22Rv1 (cell line): ENCODE data around the gene ALPL.

Source experiments
- ZFX ChIP-seq: fragments of 450-650 bp; IDR thresholded peaks from 2 replicates; pipeline ENCODE4 v1.6.1; 2017; ENCODE audit warnings: antibody characterized with exemption, borderline replicate concordance
- TF ChIP-seq, protein P1 (sequence below): fragments of 450-650 bp; IDR thresholded peaks from 2 replicates; pipeline ENCODE4 v1.5.1; 2017; ENCODE audit warnings: mild to moderate bottlenecking

DNA sequence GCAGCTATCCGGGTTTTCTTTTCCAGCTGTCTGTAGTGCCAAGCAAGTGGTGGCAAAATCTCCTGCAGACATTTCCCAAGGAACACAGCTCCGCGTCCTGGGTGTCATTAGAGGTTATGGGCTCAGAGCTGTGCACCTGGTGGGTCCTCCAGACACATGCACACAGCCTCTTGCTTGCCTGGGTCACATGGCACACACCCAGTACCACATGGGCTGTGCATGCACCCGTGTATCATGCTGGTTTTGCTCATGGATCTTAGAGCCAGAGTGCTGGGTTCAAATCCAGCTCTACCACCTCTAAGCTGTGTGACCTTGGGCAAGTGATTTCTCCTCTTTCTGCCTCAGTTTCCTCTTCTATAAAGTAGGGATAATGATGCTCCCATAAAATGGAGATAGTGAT, 61.7 kb downstream of the ALPL start:
- TF ChIP-seq, protein P1, sequence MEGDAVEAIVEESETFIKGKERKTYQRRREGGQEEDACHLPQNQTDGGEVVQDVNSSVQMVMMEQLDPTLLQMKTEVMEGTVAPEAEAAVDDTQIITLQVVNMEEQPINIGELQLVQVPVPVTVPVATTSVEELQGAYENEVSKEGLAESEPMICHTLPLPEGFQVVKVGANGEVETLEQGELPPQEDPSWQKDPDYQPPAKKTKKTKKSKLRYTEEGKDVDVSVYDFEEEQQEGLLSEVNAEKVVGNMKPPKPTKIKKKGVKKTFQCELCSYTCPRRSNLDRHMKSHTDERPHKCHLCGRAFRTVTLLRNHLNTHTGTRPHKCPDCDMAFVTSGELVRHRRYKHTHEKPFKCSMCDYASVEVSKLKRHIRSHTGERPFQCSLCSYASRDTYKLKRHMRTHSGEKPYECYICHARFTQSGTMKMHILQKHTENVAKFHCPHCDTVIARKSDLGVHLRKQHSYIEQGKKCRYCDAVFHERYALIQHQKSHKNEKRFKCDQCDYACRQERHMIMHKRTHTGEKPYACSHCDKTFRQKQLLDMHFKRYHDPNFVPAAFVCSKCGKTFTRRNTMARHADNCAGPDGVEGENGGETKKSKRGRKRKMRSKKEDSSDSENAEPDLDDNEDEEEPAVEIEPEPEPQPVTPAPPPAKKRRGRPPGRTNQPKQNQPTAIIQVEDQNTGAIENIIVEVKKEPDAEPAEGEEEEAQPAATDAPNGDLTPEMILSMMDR = no peak
- TF ChIP-seq ZFX = no peak
